GM18505 (cell line): ENCODE measurements around the gene PPP1R14C.

Experiments used
- ATAC-seq: cut with Tn5 transposase; IDR thresholded peaks from one replicate; pipeline ENCODE4 v1.9.1; 2021; ENCODE audit not compliant: unreplicated experiment
- POLR2A ChIP-seq: IDR thresholded peaks from 4 replicates; pipeline ENCODE4 v1.6.1; 2011; ENCODE audit warnings: borderline replicate concordance; ENCODE audit not compliant: insufficient read depth, insufficient read length; ENCODE audit errors: extremely low read depth

The PPP1R14C gene

DNA sequence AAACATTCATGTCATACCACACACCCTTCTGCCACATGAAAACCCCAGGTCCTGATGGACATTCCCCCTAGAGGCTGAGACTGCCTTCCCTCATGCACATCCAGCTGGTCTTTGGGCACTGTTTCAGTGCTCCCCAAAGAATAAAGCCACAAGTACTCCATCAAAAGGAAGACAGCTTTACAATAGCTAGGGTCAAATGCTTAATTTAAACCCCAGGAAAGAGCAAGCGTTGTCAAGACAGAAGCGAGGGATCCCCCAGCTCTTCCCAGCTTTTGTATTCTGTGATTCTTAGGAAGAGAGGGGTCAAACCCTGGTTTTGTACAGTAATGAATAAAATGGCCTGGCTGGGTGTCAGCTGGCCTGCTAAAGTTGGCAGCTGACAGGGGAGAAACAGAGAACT lies 143.6 kb downstream of the PPP1R14C start:
- ATAC-seq: no peak
- TF ChIP-seq POLR2A: no peak

DNA sequence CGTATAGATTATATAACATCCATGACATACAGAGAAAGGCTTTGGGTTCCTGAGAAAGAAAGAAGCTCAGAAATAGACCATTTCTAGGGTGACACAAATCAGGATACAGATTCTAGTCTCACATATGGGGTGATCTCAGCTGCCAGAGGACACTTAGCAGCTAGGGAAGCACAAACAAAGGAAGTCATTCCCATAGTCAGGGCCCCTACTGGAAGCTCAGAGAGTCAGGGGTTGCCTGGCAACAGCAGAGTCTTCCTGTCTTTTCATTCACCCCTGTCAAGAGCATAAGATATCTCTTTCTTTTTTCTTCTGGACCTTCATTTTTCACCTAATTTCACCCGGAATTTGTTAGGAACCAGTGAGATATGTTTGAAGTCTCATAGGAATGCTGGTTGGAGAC lies 144.1 kb downstream of the PPP1R14C start:
- no peak for TF ChIP-seq POLR2A
- no peak for ATAC-seq

DNA sequence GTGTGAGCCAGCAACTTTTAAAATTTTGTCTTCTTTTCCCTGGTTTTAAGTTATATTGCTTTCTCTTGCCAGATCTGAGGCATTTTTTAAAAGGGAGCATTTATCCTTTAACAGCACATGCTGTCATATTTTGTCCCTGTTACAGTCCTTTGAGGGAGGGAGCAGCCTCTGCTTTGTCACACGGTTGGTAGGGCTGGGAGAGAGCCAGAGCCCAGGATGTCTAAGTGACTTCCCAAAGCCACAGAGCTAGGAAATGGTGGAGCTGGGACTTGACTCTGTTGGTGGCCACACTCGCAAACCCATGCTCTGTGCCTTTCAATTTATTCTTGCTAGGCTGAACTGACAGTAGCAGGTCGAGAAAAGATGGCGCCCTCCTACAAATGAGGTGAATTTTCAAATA lies 145.6 kb downstream of the PPP1R14C start:
- TF ChIP-seq POLR2A: no peak
- ATAC-seq: no peak

DNA sequence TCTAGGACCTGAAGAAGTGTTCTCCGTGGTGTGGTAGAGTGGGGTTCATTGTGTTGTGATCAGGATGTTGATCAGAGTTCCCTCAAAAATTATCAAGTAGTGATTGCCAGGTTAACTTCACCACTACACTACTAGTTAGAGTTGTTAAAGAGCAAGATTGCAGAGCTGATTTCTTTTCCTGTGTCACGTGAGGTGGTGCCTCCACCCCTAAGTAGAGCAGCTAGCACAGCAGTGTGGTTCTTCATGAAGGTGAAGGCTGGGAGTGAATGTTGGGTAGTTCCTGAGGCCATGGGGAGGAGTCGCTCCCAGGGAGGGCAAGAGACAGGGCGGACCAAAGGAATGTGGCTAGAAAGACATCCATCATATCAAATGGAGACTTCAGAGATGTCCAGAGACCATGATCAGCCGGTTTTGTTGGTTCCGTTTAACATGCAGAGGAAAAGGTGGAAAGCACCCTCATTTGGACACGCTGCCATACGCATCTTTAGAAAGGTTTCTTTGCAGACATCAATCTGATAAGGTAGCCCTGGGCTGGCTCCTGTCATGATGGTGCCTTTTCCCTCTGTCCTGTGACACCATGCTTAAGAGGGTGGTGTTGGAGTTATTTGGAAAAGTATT lies 146.7 kb downstream of the PPP1R14C start:
- TF ChIP-seq POLR2A: no peak
- no peak for ATAC-seq

DNA sequence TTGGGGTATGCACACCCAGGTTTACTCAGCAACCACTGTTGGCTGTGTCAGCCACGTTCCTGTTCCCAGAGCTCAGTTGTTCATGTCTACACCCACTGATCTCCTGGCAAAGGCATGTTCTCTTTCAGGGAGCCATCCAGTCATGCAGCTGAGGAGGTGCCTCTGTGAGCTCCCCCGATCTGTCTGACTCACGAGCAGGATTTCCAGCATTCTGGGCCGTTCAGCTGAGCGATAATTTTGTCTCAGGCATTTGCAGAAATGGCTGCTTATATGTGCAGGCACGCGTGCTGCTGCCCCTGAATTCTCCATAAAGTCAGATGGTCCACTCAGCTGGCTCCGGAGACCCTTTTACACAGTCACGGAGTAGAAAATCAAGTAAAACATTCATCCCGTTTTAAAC lies 147.6 kb downstream of the PPP1R14C start:
- no peak for TF ChIP-seq POLR2A
- ATAC-seq: no peak

DNA sequence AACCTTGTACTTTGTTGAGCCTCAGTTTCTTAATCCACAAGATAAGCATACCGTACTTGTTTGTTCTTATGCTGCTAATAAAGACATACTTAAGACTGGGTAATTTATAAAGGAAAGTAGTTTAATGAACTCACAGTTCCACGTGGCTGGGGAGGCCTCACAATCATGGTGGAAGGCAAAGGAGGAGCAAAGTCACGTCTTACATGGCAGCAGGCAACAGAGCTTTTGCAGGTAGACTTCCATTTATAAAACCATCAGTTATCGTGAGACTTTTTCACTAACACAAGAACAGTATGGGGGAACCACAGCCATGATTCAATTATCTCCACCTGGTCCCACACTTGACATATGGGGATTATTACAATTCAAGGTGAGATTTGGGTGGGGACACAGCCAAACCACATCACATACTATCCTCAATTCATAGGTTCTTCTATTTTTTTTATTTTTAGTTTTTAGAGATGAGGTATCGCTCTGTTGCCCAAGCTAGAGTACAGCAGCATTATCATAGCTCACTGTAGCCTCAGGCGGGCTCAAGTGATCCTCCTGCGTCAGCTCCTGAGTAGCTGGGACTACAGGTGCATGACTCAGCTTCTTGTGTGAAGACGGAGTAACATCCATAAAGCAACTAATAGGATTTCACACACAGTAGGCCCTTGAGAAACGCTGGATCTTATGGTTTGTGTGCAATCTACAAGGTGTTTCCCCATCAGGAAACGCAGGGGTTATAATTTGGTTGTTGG lies 149.3 kb downstream of the PPP1R14C start:
- TF ChIP-seq POLR2A: no peak
- no peak for ATAC-seq

DNA sequence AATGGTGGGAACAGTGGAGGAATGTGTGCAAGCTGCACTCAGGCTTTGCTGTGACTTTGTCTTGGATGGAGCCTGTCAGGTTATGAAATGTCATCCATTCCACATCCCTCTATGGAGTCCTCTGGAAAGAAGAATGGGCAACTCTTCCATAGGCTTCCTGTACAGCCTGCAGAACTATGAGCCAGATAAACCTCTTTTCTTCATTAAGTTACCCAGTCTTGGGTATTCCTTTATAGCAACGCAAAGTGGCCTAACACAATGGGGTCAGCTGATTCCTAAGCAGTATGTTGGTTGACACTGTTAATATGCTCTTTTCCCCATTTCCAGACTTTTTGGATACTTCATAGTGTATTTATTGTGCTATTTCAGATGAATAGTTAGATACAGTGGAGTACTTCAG lies 150.2 kb downstream of the PPP1R14C start:
- no peak for ATAC-seq

DNA sequence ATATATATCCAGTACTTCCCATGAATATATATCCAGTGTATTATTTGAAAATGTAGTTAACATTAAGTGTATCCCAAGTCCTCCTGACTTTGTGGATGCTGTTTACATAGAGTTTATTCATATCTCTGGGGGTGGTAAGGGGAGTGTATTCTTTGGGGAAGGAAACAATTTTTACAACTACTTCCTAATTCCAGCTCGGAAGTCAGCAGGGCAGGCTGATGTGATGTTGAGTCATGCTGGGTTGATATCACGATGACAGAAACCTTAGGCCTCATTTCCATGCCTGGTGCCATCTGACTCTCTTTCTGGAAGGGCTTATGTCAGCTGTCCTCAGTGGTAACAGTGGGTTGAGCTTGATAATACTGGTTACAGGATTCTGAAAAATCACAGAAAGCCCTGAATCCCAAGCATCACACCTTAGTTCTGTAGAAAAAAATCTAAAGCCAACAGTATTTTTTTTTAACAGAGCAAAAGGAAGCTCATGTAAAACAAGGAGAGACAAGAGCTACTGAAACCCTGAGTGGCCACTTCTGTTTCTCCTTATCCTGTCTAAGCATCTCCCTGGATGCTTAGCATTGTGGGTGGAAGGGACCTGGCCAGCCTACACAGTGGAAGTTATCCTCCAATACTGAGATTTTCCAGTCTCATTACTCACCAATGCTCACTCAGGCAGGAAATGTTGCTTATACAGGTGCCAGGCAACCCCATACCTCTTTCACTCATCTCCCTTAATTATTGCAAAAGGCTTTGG lies 150.8 kb downstream of the PPP1R14C start:
- ATAC-seq: no peak
- no peak for TF ChIP-seq POLR2A

More for the DNA sequence above, 150.2 kb downstream of the PPP1R14C start:
- TF ChIP-seq POLR2A: no peak

DNA sequence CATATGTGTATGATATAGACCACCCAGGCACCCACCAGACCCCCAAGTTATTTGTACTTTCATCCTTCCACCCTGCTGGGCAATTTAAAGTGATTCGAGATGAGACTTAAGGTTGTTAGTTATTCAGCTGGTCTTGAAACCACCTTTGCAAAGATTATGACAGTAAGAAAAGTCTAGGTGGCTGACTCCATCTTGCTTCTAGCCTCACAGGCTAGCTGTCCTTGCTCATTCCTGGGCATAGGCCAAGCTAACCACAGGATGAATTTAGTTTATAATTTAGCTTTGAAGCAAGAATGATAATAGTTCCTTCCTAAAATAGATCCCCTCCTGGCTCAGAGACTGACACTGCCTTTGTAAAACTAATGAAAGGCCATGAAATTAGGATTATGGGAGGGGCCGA lies 154.0 kb downstream of the PPP1R14C start:
- ATAC-seq: no peak
- TF ChIP-seq POLR2A: no peak

DNA sequence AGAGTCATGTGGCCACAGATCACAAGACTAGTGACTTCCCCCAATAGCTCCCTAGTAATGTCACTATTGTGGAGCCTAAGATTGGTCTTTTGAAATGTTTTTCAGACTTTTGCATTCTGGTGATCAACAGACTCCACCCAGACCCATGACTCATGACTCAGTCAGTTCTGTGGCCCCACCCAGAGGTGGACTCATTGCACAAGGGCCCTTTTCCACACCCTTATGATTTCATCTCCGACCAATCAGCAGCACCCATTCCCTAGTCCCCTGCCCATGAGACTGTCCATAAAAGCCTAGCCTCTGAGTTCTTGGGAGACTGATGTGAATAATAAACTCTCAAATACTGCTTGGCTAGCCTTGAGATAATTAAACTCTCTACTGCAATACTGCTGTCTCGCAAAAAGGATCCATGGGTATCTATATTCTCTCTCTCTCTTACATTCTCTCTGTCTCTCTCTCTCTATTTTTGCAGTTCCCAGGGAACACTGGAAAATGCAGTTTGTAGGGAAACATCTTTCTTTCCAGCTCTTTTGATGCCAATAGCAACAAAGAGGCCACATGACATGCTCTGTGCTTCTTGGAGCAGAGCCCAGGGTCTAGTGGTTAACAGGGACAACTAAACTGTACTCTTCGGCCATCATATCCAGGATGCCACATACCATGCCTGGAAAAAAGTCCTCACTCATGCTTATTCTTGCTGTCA lies 154.6 kb downstream of the PPP1R14C start:
- ATAC-seq: no peak
- no peak for TF ChIP-seq POLR2A

DNA sequence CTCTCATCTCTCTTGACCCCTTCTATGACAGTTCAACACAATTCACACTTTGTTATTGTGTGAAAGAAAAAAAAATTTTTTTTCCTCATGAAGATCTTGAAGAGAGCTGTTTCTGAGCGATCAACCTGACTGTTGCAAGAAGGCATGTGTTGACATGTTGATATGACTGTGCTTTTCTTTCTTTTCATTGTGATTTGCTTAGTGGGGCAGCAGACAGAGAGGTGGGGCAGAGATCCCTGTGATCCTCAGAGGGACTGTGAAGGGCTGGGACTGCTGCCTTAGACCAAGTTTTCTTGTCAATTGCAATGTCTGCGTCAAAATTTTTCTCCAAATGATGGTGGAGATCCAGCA lies 155.2 kb downstream of the PPP1R14C start:
- ATAC-seq: no peak
- TF ChIP-seq POLR2A: no peak

DNA sequence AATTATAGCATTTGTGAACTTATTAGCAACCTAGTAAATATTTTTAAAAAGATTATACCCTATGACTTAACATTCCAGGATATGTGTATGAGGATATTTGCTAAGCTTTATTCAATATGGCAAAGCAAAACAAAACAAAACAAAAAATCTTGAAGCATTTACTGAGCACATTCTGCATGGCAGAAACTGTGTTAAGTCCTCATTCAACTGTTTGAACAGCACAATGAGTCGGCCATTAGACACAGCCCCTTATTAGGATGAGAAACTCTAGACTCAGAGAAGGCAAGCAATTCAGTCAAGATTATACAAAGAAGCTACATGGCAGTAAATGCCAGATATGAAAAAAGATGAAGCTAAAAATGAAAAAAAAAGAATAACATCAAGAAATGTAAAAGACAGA lies 155.8 kb downstream of the PPP1R14C start:
- ATAC-seq: no peak
- TF ChIP-seq POLR2A: no peak
